ENCODE data around the gene NUP133.

GRCh38 chr1:229464672-229465071 is 43.5 kb downstream of the NUP133 start:
- TF ChIP-seq CTCF (IDR thresholded peaks at IDR 0.05) (no peak), POLR2A (IDR thresholded peaks at IDR 0.05) (no peak)

All from vagina (tissue), 2 donors.